ENCODE results near the gene FUT3.
"Not testable (repeated sequence)": the region's sequence is repeated elsewhere in the genome, so short reads cannot be mapped to it uniquely, and the experiment has no call there.

DNA sequence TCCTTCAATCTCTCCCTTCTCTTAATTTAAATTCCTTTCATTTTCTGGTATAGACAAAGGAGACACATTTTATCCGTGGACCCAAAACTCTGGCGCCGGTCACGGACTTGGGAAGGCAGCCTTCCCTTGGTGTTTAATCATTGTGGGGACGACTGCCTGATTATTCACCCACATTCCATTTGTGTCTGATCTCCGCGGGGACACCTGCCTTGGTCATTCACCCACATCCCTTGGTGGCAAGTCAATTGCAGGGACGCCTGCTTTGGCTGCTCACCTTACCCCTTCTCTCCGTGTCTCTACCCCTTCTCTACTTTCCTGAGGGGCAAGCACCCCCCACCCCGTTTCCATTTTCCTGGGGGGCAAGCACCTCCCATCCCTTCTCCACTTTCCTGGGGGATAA, 3.4 kb downstream of the FUT3 start:
- not testable (repeated sequence) for TF ChIP-seq CTCF (IDR thresholded peaks at IDR 0.05; ENCODE audit: low read depth, low read length); EZH2phosphoT487 (IDR thresholded peaks at IDR 0.05; ENCODE audit: low read depth)

Measured in OCI-LY3 (cell line).